Tracheal epithelial cell (primary cell): ENCODE results near the gene MMP27. TPM values are rescaled to one million over a fixed set of nuclear protein-coding genes. Genes with fewer than 3 reads are reported as not detected.

ENCODE experiments used
- total RNA-seq: library from RNA; depleted of rRNA; stranded (reverse); fragments of >200 nt; gene quantifications from 2 replicates; pipeline ENCODE4 v1.2.1, GENCODE V29; 2014

The MMP27 gene
- not detected in 2 replicates for total RNA-seq

DNA sequence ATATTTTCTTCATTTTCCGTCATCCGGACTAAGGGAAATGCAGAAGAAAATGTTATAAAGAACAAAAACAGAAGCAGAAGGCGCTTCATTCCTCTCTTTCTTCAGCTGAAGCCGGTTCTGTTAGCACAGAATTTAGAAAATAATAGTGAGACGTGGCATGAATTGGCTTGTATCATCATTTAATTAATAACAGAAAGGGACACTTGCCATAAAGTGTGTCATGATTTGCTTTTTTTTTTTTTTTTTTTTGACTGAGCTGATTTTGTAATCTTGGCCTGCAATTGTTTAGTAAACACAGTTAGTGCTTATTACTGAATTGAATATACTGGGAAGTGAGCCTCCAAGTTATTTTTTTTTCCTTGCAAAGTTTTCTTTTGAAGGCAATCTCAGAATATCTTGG, at the start of gene MMP27:
Gene MMP27 (minus strand): TSS at position 144 of the 400 bp plus-strand sequence. CDS start 55 bp downstream, at position 89.

GRCh38 chr11:102724904-102725500, 19.4 kb upstream of the MMP27 start, which contains the start of gene MMP8:
MMP8 (minus strand) TSS chr11:102724954; CDS start chr11:102724855, 99 bp downstream.

Other genes with a start within 250 kb of the MMP27 start
- gene MMP7, start 175.0 kb downstream of the MMP27 start, total RNA-seq: 1.3 and 549 TPM in 2 replicates
- gene MMP20, start 80.4 kb downstream of the MMP27 start, total RNA-seq: not detected in 2 replicates
- 0.24 TPM in 1 of 2 replicates, not detected in the other for gene MMP8, start 19.2 kb upstream of the MMP27 start, total RNA-seq
- gene MMP10, start 74.9 kb upstream of the MMP27 start, total RNA-seq: 2.3 and 7.7 TPM in 2 replicates
- 29.4 and 97.4 TPM in 2 replicates for gene MMP1, start 92.4 kb upstream of the MMP27 start, total RNA-seq
- gene MMP3, start 137.8 kb upstream of the MMP27 start, total RNA-seq: 1.2 TPM in 1 of 2 replicates, not detected in the other
- gene MMP12, start 169.2 kb upstream of the MMP27 start, total RNA-seq: not detected in 2 replicates
- gene MMP13, start 250.0 kb upstream of the MMP27 start, total RNA-seq: not detected in 2 replicates